Measurements from ENCODE around the gene SMAD3. TPM values are rescaled to one million over a fixed set of nuclear protein-coding genes. Genes with fewer than 3 reads are reported as not detected.
A peak's percentile ranks its signal among the peaks of the same experiment; 100 is the strongest.

Gene SMAD3
- total and polyA plus RNA-seq, 4 donors, result 10.9 to 41.6 (median 23.4) TPM

- Histone ChIP-seq H3K27ac (ENCODE audit: low read depth in 1 of 2, low read length in 1 of 2) (peak overlapping the region in 1 of 2 donors; percentile 84), H3K4me3 (no peak overlapping the region), H3K9me3 (ENCODE audit: control insufficient read depth in 4 of 4, insufficient read depth in 3 of 4, low read length in 3 of 4) (no peaks in the 10 kb centered on the region), H3K4me1 (ENCODE audit: control insufficient read depth in 5 of 5, insufficient read depth in 5 of 5, low read length in 5 of 5) (peaks cover 10 to 54% (median 16%) of the 10 kb centered on the region in 5 donors), H3K27me3 (ENCODE audit: control insufficient read depth in 3 of 3, insufficient read depth in 3 of 3, low read length in 2 of 3) (no peaks in the 10 kb centered on the region), H3K36me3 (ENCODE audit: control insufficient read depth in 4 of 4, insufficient read depth in 4 of 4, low read length in 4 of 4) (peaks cover 0 to 4% (median under 1%) of the 10 kb centered on the region in 4 donors), H3K9ac (ENCODE audit: insufficient read depth in 1 of 2, low read length in 2 of 2) (peak overlapping the region in 1 of 2 donors; percentile 52)
- WGBS, 2 donors, result 60 to 87% methylated on average over 3 of the region's 3 CpGs
- ATAC-seq (ENCODE audit: insufficient read depth, low FRiP score) (no peak), DNase-seq (peak in 1 of 3 donors; percentile 33)
- no peak for TF ChIP-seq CTCF (IDR thresholded peaks at IDR 0.05; ENCODE audit: control extremely low read depth, extremely low read depth)
Observed at GRCh38 chr15:67067930-67068551, 2.6 kb downstream of the SMAD3 start.

- DNase-seq (peak in 1 of 3 donors; percentile 46), ATAC-seq (ENCODE audit: insufficient read depth, low FRiP score) (no peak)
- Histone ChIP-seq H3K27ac (ENCODE audit: low read depth in 1 of 2, low read length in 1 of 2) (peak overlapping the region in 1 of 2 donors; percentile 84), H3K9me3 (ENCODE audit: control insufficient read depth in 4 of 4, insufficient read depth in 3 of 4, low read length in 3 of 4) (no peaks in the 10 kb centered on the region), H3K36me3 (ENCODE audit: control insufficient read depth in 4 of 4, insufficient read depth in 4 of 4, low read length in 4 of 4) (peaks cover 0 to 4% (median under 1%) of the 10 kb centered on the region in 4 donors), H3K27me3 (ENCODE audit: control insufficient read depth in 3 of 3, insufficient read depth in 3 of 3, low read length in 2 of 3) (no peaks in the 10 kb centered on the region), H3K9ac (ENCODE audit: insufficient read depth in 1 of 2, low read length in 2 of 2) (peak overlapping the region in 1 of 2 donors; percentile 52), H3K4me3 (no peak overlapping the region), H3K4me1 (ENCODE audit: control insufficient read depth in 5 of 5, insufficient read depth in 5 of 5, low read length in 5 of 5) (peaks cover 10 to 57% (median 16%) of the 10 kb centered on the region in 5 donors)
- 53 to 63% methylated on average over 6 of the region's 6 CpGs for WGBS, 2 donors
- no peak for TF ChIP-seq CTCF (IDR thresholded peaks at IDR 0.05; ENCODE audit: control extremely low read depth, extremely low read depth)
Observed at GRCh38 chr15:67068710-67069400, 3.5 kb downstream of the SMAD3 start.

- WGBS, 2 donors, result 83 to 88% methylated on average over 5 of the region's 5 CpGs
- TF ChIP-seq CTCF (IDR thresholded peaks at IDR 0.05; ENCODE audit: control extremely low read depth, extremely low read depth), result no peak
- H3K9me3 ChIP-seq (ENCODE audit: control insufficient read depth in 4 of 4, insufficient read depth in 3 of 4, low read length in 3 of 4), result no peaks in the 10 kb centered on the region
Observed at GRCh38 chr15:67070150-67070549, 4.7 kb downstream of the SMAD3 start.

More at GRCh38 chr15:67070150-67070549, 4.7 kb downstream of the SMAD3 start:
- peaks cover 11 to 52% (median 23%) of the 10 kb centered on the region in 5 donors for H3K4me1 ChIP-seq (ENCODE audit: control insufficient read depth in 5 of 5, insufficient read depth in 5 of 5, low read length in 5 of 5)
- peaks cover 0 to 4% (median under 1%) of the 10 kb centered on the region in 4 donors for H3K36me3 ChIP-seq (ENCODE audit: control insufficient read depth in 4 of 4, insufficient read depth in 4 of 4, low read length in 4 of 4)
- no peaks in the 10 kb centered on the region for H3K27me3 ChIP-seq (ENCODE audit: control insufficient read depth in 3 of 3, insufficient read depth in 3 of 3, low read length in 2 of 3)
- H3K4me3 ChIP-seq, result no peak overlapping the region
- H3K9ac ChIP-seq (ENCODE audit: insufficient read depth in 1 of 2, low read length in 2 of 2), result no peak overlapping the region
- H3K27ac ChIP-seq (ENCODE audit: low read depth in 1 of 2, low read length in 1 of 2), result no peak overlapping the region
- no peak for ATAC-seq (ENCODE audit: insufficient read depth, low FRiP score)
- DNase-seq, result no peak
